ENCODE data around the gene ZNF516. TPM values are rescaled to one million over a fixed set of nuclear protein-coding genes. Genes with fewer than 3 reads are reported as not detected.

ZNF516 gene
- total RNA-seq, 1 donor from 2014 or later: 83.2 TPM

DNA sequence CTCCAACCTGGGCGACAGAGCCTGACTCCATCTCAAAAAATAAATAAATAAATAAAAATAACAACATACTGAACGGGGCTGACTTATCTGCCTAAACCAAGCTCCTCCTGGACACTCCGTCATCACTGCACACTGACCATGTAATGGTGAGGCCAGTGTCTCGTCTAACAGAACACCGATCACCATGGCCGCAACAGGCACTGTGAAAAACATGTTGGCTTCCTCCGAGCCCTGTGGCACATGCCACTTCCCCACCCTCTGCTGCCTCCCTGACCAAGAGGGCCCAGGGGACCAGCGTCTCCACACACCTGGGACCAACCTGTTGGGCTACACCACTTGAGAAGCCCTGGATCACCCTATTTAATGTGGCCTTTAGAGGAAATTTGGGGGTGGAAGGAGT lies 33.9 kb downstream of the ZNF516 start:
- Mint-ChIP-seq H3K27me3 (ENCODE audit: unreplicated experiment) (peaks cover 16% of the 10 kb centered on the region), H3K9me3 (ENCODE audit: unreplicated experiment) (no peaks in the 10 kb centered on the region), H3K27ac (ENCODE audit: unreplicated experiment) (peak overlapping the region; percentile 57)

DNA sequence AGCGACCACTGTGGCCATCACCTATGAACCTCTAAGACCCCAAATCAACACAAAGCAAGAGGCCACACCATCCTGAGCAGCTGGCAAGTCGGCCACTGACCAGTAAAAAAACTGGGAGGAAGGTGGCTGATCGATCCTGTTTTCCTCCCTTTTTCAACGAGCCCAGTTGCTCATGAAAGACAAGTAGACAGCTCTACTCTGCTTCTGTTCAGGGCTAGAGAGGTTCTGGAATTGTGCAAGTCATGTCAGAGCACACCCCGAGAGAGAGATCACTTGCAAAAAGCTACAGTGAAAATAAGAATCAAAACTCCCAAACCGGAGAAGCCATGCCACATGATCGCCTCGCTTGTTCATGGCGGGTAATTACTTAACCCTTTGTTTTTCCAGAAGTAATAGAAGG lies 34.6 kb downstream of the ZNF516 start:
- H3K4me3 Mint-ChIP-seq (ENCODE audit: unreplicated experiment): peak overlapping the region; percentile 26

More for the DNA sequence above, 33.9 kb downstream of the ZNF516 start:
- peaks cover 33% of the 10 kb centered on the region for H3K36me3 Mint-ChIP-seq (ENCODE audit: low read depth, unreplicated experiment)
- peaks cover 27% of the 10 kb centered on the region for H3K4me1 Mint-ChIP-seq (ENCODE audit: unreplicated experiment)
- no peak overlapping the region for H3K4me3 Mint-ChIP-seq (ENCODE audit: unreplicated experiment)
- DNase-seq (ENCODE audit: low spot score): no peak
- TF ChIP-seq, protein P1, sequence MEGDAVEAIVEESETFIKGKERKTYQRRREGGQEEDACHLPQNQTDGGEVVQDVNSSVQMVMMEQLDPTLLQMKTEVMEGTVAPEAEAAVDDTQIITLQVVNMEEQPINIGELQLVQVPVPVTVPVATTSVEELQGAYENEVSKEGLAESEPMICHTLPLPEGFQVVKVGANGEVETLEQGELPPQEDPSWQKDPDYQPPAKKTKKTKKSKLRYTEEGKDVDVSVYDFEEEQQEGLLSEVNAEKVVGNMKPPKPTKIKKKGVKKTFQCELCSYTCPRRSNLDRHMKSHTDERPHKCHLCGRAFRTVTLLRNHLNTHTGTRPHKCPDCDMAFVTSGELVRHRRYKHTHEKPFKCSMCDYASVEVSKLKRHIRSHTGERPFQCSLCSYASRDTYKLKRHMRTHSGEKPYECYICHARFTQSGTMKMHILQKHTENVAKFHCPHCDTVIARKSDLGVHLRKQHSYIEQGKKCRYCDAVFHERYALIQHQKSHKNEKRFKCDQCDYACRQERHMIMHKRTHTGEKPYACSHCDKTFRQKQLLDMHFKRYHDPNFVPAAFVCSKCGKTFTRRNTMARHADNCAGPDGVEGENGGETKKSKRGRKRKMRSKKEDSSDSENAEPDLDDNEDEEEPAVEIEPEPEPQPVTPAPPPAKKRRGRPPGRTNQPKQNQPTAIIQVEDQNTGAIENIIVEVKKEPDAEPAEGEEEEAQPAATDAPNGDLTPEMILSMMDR (IDR thresholded peaks at IDR 0.05; ENCODE audit: unreplicated experiment): no peak

DNA sequence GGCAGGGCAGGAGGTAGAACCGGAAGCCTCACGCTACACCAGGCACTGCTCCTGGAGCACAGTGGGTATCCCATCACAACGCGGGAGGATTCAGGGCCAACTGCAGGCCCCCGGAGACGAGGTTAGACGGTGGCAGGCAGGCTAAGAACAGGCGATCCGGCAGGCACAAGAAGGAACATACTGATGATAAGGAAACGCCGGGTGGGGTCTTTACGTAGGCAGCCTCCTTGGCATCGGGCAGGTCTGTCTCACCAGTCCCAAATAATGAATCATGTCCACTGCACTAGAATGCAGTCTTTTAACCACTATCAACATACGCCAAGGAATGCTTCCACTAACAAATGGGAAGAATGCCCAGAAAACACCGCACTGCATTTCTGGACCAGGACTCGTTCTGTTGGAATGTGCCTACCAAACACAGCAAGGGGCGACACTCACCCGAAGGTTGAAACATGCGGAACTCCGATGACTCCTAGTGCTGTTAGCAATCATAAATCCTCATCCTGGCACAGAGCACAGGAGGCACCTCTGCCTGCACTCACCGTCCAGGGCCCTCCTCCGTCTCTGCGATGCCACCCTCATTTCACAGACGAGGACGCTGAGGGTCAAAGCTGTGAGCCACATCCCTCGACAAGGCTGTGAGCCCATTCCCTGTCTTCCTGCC lies 35.2 kb downstream of the ZNF516 start:
- H3K27ac Mint-ChIP-seq (ENCODE audit: unreplicated experiment): peak overlapping the region; percentile 53
- TF ChIP-seq, protein P1 (IDR thresholded peaks at IDR 0.05; ENCODE audit: unreplicated experiment): no peak
- H3K36me3 Mint-ChIP-seq (ENCODE audit: low read depth, unreplicated experiment): peaks cover 26% of the 10 kb centered on the region
- peaks cover 30% of the 10 kb centered on the region for H3K4me1 Mint-ChIP-seq (ENCODE audit: unreplicated experiment)
- peak overlapping the region; percentile 26 for H3K4me3 Mint-ChIP-seq (ENCODE audit: unreplicated experiment)
- peaks cover 14% of the 10 kb centered on the region for H3K27me3 Mint-ChIP-seq (ENCODE audit: unreplicated experiment)
- DNase-seq (ENCODE audit: low spot score): no peak
- H3K9me3 Mint-ChIP-seq (ENCODE audit: unreplicated experiment): no peaks in the 10 kb centered on the region

More for the DNA sequence above, 34.6 kb downstream of the ZNF516 start:
- Mint-ChIP-seq H3K9me3 (ENCODE audit: unreplicated experiment) (no peaks in the 10 kb centered on the region), H3K36me3 (ENCODE audit: low read depth, unreplicated experiment) (peaks cover 30% of the 10 kb centered on the region), H3K4me1 (ENCODE audit: unreplicated experiment) (peaks cover 29% of the 10 kb centered on the region), H3K27ac (ENCODE audit: unreplicated experiment) (peak overlapping the region; percentile 53), H3K27me3 (ENCODE audit: unreplicated experiment) (peaks cover 14% of the 10 kb centered on the region)
- no peak for DNase-seq (ENCODE audit: low spot score)
- TF ChIP-seq, protein P1 (IDR thresholded peaks at IDR 0.05; ENCODE audit: unreplicated experiment): no peak

DNA sequence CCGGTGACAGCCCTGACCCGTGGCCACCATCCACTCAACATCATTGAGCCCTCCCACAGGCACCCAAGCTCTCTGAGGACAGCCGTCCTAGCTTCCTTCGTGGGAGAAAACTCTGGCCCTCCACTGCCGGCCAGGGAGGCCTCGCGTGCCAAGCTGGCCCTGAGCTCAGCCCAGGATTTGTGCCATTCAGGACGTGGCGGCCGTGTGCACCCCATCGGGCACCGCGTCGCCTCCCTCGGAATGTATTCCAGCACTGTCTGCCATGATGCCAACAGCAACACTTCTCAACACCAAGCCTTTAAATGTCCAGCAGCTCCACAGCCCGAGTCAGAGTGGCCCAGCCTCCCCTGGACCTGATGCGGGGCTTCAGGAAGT lies 35.7 kb downstream of the ZNF516 start:
- TF ChIP-seq, protein P1 (IDR thresholded peaks at IDR 0.05; ENCODE audit: unreplicated experiment): no peak
- H3K36me3 Mint-ChIP-seq (ENCODE audit: low read depth, unreplicated experiment): peaks cover 26% of the 10 kb centered on the region
- no peak overlapping the region for H3K27ac Mint-ChIP-seq (ENCODE audit: unreplicated experiment)
- H3K9me3 Mint-ChIP-seq (ENCODE audit: unreplicated experiment): no peaks in the 10 kb centered on the region
- DNase-seq (ENCODE audit: low spot score): no peak
- peaks cover 35% of the 10 kb centered on the region for H3K4me1 Mint-ChIP-seq (ENCODE audit: unreplicated experiment)
- H3K4me3 Mint-ChIP-seq (ENCODE audit: unreplicated experiment): no peak overlapping the region
- peaks cover 14% of the 10 kb centered on the region for H3K27me3 Mint-ChIP-seq (ENCODE audit: unreplicated experiment)

DNA sequence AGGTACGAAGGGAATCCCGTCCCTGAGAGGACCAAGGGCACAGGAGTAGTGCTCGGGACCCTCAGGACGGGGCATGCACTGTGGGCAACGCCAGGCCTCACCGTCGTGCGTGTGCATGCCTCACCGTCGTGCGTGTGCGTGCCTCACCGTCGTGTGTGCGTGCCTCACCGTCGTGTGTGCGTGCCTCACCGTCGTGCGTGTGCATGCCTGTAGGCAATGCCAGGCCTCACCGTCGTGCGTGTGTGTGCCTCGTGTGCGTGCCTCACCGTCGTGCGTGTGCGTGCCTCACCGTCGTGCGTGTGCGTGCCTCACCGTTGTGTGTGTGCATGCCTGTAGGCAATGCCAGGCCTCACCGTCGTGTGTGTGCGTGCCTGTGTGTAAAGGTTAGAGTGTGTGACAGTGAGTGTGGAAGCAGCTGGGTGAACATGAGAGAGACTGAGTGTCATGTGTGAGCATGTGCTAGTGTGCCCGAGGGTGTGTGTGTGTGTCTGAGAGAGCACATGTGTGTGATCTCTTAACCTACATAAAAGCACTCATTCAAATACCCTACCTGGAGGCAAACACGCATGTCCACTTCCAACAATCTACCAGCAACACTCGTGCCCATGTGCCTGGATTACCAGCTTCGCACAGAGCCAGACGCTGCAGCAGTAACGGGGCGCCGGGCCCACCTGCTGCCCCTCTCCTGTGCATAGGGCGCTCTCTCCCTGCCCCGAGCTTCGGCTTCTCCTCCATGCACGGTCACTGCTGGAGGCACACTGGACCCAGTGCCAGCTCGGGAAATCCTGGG lies 36.3 kb downstream of the ZNF516 start:
- H3K36me3 Mint-ChIP-seq (ENCODE audit: low read depth, unreplicated experiment): peaks cover 24% of the 10 kb centered on the region
- H3K4me3 Mint-ChIP-seq (ENCODE audit: unreplicated experiment): peak overlapping the region; percentile 42
- no peaks in the 10 kb centered on the region for H3K9me3 Mint-ChIP-seq (ENCODE audit: unreplicated experiment)
- TF ChIP-seq, protein P1 (IDR thresholded peaks at IDR 0.05; ENCODE audit: unreplicated experiment): no peak
- peaks cover 14% of the 10 kb centered on the region for H3K27me3 Mint-ChIP-seq (ENCODE audit: unreplicated experiment)
- peaks cover 39% of the 10 kb centered on the region for H3K4me1 Mint-ChIP-seq (ENCODE audit: unreplicated experiment)
- no peak for DNase-seq (ENCODE audit: low spot score)
- H3K27ac Mint-ChIP-seq (ENCODE audit: unreplicated experiment): peak overlapping the region; percentile 81
